ENCODE measurements around the gene SCT. TPM values are rescaled to one million over a fixed set of nuclear protein-coding genes. Genes with fewer than 3 reads are reported as not detected.

SCT gene
- total RNA-seq, 1 experiment from 2014 or later, result not detected

DNA sequence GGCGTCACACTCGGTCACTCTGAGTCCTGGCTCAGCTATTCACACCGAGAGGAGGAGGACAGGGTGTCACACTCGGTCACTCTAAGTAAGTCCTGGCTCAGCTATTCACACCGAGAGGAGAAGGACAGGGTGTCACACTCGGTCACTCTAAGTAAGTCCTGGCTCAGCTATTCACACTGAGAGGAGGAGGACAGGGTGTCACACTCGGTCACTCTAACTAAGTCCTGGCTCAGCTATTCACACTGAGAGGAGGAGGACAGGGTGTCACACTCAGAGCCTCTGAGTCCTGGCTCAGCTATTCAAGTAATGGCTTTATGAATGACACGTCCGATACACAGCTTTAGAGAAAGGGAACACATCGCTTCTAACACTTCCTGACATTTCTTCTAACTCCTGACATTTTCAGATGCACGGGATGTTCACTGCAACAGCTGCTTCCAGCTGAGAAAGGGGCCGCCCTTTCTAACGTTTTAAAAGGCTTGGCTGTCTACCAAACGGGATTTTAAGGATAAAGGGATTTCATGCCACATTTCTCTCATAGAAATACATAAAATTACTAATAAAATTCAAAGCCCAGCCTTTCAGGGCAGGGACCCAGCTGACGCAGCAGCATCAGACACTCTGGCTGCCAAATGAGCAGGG lies 38.2 kb upstream of the SCT start:
- BruUV-seq (replicated peaks), result no TSS peak
- no peak for TF ChIP-seq CTCF (IDR thresholded peaks at IDR 0.05; ENCODE audit: unreplicated experiment)
- CTCF ChIA-PET, result interaction anchor here (0.6 kb wide), 1 partner anchor 989 kb away, joined by 3 read pairs; no protein-coding TSS in a partner anchor

GRCh38 chr11:662689-663274 lies 35.8 kb upstream of the SCT start:
- intact Hi-C loops (cut with micrococcal nuclease), result loop anchor here (1.0 to 2.0 kb wide), 3 partner anchors 61 to 134 kb away; no protein-coding TSS in a partner anchor
- Mint-ChIP-seq H3K36me3 (ENCODE audit: insufficient read depth, unreplicated experiment) (peaks cover 49% of the 10 kb centered on the region), H3K27me3 (ENCODE audit: insufficient read depth, unreplicated experiment) (no peaks in the 10 kb centered on the region), H3K27ac (ENCODE audit: low read depth, unreplicated experiment) (no peak overlapping the region), H3K4me1 (ENCODE audit: insufficient read depth, unreplicated experiment) (no peaks in the 10 kb centered on the region), H3K9me3 (ENCODE audit: unreplicated experiment) (no peaks in the 10 kb centered on the region), H3K4me3 (ENCODE audit: unreplicated experiment) (no peak overlapping the region)
- peak; percentile 62 for DNase-seq (ENCODE audit: unreplicated experiment)
- no TSS peak for BruUV-seq (replicated peaks)
- CTCF ChIA-PET, result interaction anchor here (0.7 to 1.6 kb wide), 4 partner anchors 10 to 102 kb away, joined by 3 to 4 read pairs (median 4); no protein-coding TSS in a partner anchor
- TF ChIP-seq CTCF (IDR thresholded peaks at IDR 0.05; ENCODE audit: unreplicated experiment), result peak; percentile 81
- POLR2A ChIA-PET, result no interaction called here

More for the DNA sequence above, 38.2 kb upstream of the SCT start:
- Mint-ChIP-seq H3K9me3 (ENCODE audit: unreplicated experiment) (no peaks in the 10 kb centered on the region), H3K36me3 (ENCODE audit: insufficient read depth, unreplicated experiment) (peaks cover 49% of the 10 kb centered on the region), H3K27me3 (ENCODE audit: insufficient read depth, unreplicated experiment) (no peaks in the 10 kb centered on the region), H3K4me3 (ENCODE audit: unreplicated experiment) (no peak overlapping the region), H3K4me1 (ENCODE audit: insufficient read depth, unreplicated experiment) (no peaks in the 10 kb centered on the region), H3K27ac (ENCODE audit: low read depth, unreplicated experiment) (peak overlapping the region; percentile 25)
- DNase-seq (ENCODE audit: unreplicated experiment), result no peak
- intact Hi-C loops (cut with micrococcal nuclease), result no loop called here
- POLR2A ChIA-PET, result no interaction called here

- no peak for DNase-seq (ENCODE audit: unreplicated experiment)
- ChIA-PET POLR2A (interaction anchor here (0.9 to 1.6 kb wide), 2 partner anchors 7 to 14 kb away, joined by 3 read pairs; no protein-coding TSS in a partner anchor), CTCF (interaction anchor here (0.5 to 1.6 kb wide), 4 partner anchors 12 to 461 kb away, joined by 3 to 4 read pairs (median 4); no protein-coding TSS in a partner anchor)
- no peak for TF ChIP-seq CTCF (IDR thresholded peaks at IDR 0.05; ENCODE audit: unreplicated experiment)
- Mint-ChIP-seq H3K36me3 (ENCODE audit: insufficient read depth, unreplicated experiment) (peaks cover 53% of the 10 kb centered on the region), H3K4me3 (ENCODE audit: unreplicated experiment) (no peak overlapping the region), H3K27ac (ENCODE audit: low read depth, unreplicated experiment) (no peak overlapping the region), H3K4me1 (ENCODE audit: insufficient read depth, unreplicated experiment) (no peaks in the 10 kb centered on the region), H3K27me3 (ENCODE audit: insufficient read depth, unreplicated experiment) (no peaks in the 10 kb centered on the region), H3K9me3 (ENCODE audit: unreplicated experiment) (no peaks in the 10 kb centered on the region)
- no TSS peak for BruUV-seq (replicated peaks)
- intact Hi-C loops (cut with micrococcal nuclease), result no loop called here
These were observed 33.9 kb upstream of the SCT start for GRCh38 chr11:660681-661444.

DNA sequence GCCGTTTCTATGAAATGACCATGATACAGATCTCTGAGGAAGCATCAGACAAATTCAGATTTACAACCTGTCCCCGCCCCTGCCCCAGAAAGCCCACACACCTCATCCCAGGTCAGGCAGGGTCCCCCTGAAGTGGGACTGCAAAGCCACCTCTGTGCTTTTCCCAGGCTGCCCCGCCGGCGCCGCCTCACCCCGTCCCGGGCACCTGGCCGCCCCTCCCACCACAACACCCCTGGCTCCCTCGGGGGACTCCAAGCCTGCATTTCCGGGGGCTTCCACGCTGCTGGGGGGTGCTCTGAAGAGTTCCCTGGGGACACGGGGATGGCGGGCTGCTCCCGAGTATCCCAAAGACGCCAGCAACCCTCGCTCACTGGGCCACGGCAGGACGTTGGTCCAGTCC lies 33.3 kb upstream of the SCT start:
- Mint-ChIP-seq H3K27me3 (ENCODE audit: insufficient read depth, unreplicated experiment) (no peaks in the 10 kb centered on the region), H3K36me3 (ENCODE audit: insufficient read depth, unreplicated experiment) (peaks cover 52% of the 10 kb centered on the region), H3K4me1 (ENCODE audit: insufficient read depth, unreplicated experiment) (no peaks in the 10 kb centered on the region), H3K4me3 (ENCODE audit: unreplicated experiment) (no peak overlapping the region), H3K27ac (ENCODE audit: low read depth, unreplicated experiment) (no peak overlapping the region), H3K9me3 (ENCODE audit: unreplicated experiment) (no peaks in the 10 kb centered on the region)
- no TSS peak for BruUV-seq (replicated peaks)
- no peak for DNase-seq (ENCODE audit: unreplicated experiment)
- TF ChIP-seq CTCF (IDR thresholded peaks at IDR 0.05; ENCODE audit: unreplicated experiment), result no peak
- POLR2A ChIA-PET, result interaction anchor here (0.9 to 1.6 kb wide), 2 partner anchors 8 to 13 kb away, joined by 3 read pairs; no protein-coding TSS in a partner anchor
- CTCF ChIA-PET, result interaction anchor here (0.5 kb wide), 2 partner anchors 82 to 461 kb away, joined by 3 to 4 read pairs; no protein-coding TSS in a partner anchor
- intact Hi-C loops (cut with micrococcal nuclease), result no loop called here
